Measurements from ENCODE around the gene CCDC33. TPM values are rescaled to one million over a fixed set of nuclear protein-coding genes. Genes with fewer than 3 reads are reported as not detected.

Gene CCDC33
- total RNA-seq, 2 experiments from 2014 or later, result not detected

DNA sequence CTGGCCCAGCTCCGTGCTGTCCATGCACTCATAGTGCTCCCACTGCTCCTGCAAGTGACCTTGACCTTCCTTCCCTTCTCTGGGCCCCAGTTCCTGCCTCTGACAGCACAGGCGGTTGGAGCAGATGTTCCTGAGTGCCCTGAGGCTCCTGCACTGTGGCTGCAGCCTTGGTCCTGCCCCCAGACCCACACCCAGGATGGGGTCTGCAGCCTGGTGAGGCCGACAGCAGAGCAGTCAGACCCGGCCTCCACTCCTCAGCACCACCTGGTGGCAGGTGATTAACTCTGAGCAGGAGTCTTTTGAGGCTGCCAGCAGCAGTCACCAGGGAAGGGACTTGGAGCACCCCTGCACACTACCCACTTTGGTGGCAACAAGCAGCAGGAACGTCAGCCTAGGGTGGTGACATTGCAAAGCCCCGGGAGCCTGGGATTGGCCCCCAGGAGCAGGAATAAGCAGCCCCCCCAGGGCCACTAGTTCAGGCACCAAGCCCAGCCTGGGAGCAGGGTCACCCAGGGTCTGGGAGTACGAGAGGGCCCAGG is 66.8 kb downstream of the CCDC33 start:
- DNase-seq, result peak; percentile 40
- Mint-ChIP-seq H3K36me3 (ENCODE audit: low read depth) (no peaks in the 10 kb centered on the region), H3K27ac (no peak overlapping the region), H3K4me3 (no peak overlapping the region), H3K9me3 (no peaks in the 10 kb centered on the region), H3K27me3 (peaks cover 54% of the 10 kb centered on the region), H3K4me1 (no peaks in the 10 kb centered on the region)
- POLR2A ChIA-PET, result no interaction called here
- CTCF ChIA-PET, result no interaction called here

DNA sequence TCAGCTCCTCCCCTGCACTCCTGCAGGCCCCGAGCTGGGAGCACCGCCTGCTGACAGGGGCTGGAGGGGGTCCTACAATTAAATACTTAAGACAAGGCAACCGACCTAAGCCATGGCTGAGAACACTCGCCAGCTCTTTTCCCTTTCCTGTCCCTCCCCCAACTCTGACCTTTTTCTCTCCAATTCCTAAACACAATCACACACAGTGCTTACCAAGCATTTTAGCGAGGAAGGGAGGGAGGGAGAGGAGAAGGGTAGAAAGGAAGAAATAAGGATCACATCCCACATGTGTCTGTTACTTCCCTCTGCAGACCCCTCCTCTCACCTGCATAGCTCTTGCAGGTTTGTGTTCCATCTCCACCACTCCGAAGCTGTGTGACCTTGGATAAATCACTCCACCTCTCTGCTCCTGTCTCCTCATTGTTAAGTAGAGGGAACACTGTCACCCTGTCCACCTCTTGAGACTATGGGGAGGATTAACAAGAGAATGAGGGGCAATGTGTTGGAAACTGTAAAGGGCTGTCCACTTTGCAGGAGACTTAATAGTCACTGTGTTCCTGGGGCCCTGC is 67.7 kb downstream of the CCDC33 start:
- POLR2A ChIA-PET, result no interaction called here
- H3K9me3 Mint-ChIP-seq, result no peaks in the 10 kb centered on the region

GRCh38 chr15:74304431-74304830 is 68.3 kb downstream of the CCDC33 start:
- no peaks in the 10 kb centered on the region for H3K36me3 Mint-ChIP-seq (ENCODE audit: low read depth)
- CTCF ChIA-PET, result interaction anchor here (1.4 kb wide), 1 partner anchor 18 kb away, joined by 4 read pairs; no protein-coding TSS in a partner anchor
- H3K27ac Mint-ChIP-seq, result no peak overlapping the region

More for the DNA sequence above, 67.7 kb downstream of the CCDC33 start:
- Mint-ChIP-seq H3K27me3 (peaks cover 53% of the 10 kb centered on the region), H3K27ac (no peak overlapping the region), H3K4me3 (no peak overlapping the region), H3K4me1 (no peaks in the 10 kb centered on the region), H3K36me3 (ENCODE audit: low read depth) (no peaks in the 10 kb centered on the region)
- CTCF ChIA-PET, result no interaction called here
- DNase-seq, result no peak

DNA sequence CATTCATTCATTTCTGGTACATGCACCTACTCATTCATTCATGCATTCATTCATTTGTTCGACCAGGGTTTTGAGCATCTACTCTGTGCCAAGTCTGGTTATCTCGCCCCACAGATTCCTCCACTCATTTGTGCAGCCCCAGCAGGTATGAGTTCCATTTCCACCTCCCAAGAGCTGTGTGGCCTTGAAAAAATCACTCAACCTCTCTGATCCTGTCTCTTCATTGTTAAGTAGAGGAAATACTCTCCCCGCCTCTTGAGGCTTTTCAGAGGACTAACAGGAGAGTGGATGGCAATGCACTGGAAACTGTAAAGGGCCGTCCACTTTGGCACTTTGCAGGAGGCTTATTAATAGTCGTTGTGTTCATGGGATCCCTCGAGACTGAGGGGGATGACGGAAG is 69.6 kb downstream of the CCDC33 start:
- Mint-ChIP-seq H3K27ac (no peak overlapping the region), H3K27me3 (peaks cover 48% of the 10 kb centered on the region), H3K36me3 (ENCODE audit: low read depth) (no peaks in the 10 kb centered on the region), H3K4me1 (no peaks in the 10 kb centered on the region), H3K9me3 (no peaks in the 10 kb centered on the region), H3K4me3 (no peak overlapping the region)
- DNase-seq, result no peak
- ChIA-PET CTCF (interaction anchor here (1.4 kb wide), 1 partner anchor 17 kb away, joined by 4 read pairs; no protein-coding TSS in a partner anchor), POLR2A (no interaction called here)

More at GRCh38 chr15:74304431-74304830, 68.3 kb downstream of the CCDC33 start:
- H3K27me3 Mint-ChIP-seq, result peaks cover 58% of the 10 kb centered on the region
- H3K4me1 Mint-ChIP-seq, result no peaks in the 10 kb centered on the region
- POLR2A ChIA-PET, result no interaction called here
- H3K4me3 Mint-ChIP-seq, result no peak overlapping the region
- no peaks in the 10 kb centered on the region for H3K9me3 Mint-ChIP-seq
- no peak for DNase-seq

DNA sequence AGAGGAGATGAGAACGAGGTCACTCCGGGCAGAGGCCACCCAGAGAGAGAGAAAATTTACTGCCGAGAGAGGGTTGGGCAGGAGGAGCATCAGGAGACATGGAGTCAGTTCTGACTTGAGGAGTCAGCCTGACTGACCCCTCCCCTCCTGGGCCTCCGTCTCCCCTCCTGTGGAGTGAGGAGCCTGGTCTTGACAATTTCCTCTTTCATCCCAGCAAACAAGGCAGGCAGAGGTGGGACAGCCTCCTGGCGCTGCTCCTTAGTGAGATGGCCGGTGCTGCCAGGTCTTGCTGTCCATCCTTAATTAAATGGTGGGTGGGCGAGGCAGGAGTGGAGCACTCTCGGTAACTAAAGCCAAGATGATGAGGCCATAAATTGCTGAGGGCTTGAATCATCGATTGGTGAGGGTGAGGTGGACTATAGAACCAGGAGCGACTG is 70.7 kb downstream of the CCDC33 start:
- no peak for DNase-seq
- Mint-ChIP-seq H3K4me1 (no peaks in the 10 kb centered on the region), H3K4me3 (no peak overlapping the region), H3K36me3 (ENCODE audit: low read depth) (no peaks in the 10 kb centered on the region), H3K9me3 (no peaks in the 10 kb centered on the region), H3K27me3 (peaks cover 41% of the 10 kb centered on the region), H3K27ac (no peak overlapping the region)
- POLR2A ChIA-PET, result no interaction called here
- CTCF ChIA-PET, result interaction anchor here (0.9 to 1.4 kb wide), 3 partner anchors 15 to 181 kb away, joined by 3 to 13 read pairs (median 8); no protein-coding TSS in a partner anchor

- no peak overlapping the region for H3K4me3 Mint-ChIP-seq
- POLR2A ChIA-PET, result no interaction called here
- CTCF ChIA-PET, result interaction anchor here (0.6 to 1.4 kb wide), 11 partner anchors 12 to 554 kb away, joined by 3 to 13 read pairs (median 4); no protein-coding TSS in a partner anchor
- H3K27me3 Mint-ChIP-seq, result peaks cover 32% of the 10 kb centered on the region
- peak; percentile 43 for DNase-seq
- no peak overlapping the region for H3K27ac Mint-ChIP-seq
- no peaks in the 10 kb centered on the region for H3K4me1 Mint-ChIP-seq
- no peaks in the 10 kb centered on the region for H3K36me3 Mint-ChIP-seq (ENCODE audit: low read depth)
- no peaks in the 10 kb centered on the region for H3K9me3 Mint-ChIP-seq
Measured at GRCh38 chr15:74307827-74308811, 72.0 kb downstream of the CCDC33 start.

DNA sequence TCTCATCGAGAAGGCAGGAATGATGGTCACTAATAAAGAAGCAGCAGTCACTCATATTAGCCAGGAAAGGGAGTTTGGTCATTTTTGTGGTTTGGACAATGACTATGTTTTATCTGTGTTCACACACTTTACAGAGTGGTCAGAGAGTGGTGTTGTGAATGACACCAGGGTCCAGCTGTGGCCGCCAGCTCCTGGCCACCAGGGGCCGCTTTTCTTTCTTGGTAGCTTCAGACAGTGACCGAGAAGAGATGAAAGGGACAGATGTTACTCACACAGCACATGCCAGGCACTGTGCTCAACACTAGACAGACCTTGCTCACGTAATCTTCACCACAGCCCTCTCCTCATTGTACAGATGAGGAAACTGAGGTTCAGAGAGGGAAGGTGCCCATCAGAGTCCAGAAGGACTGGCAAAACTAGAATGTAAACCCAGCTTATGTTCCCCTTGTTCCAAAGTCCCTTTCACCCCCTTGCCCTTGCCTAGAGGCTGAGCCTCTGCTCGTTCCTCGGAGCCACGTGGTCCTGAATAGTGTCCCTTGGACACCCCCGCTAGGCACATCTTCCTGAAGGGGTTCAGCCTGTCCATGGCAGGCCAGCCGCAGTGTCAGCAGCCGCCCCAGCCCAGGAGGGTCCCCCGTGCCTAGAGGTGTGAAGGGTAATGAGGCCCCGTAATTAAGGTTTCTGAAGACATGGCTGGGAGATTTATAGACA is 75.8 kb downstream of the CCDC33 start:
- Mint-ChIP-seq H3K27me3 (peaks cover 11% of the 10 kb centered on the region), H3K4me1 (peaks cover 25% of the 10 kb centered on the region), H3K36me3 (ENCODE audit: low read depth) (no peaks in the 10 kb centered on the region), H3K4me3 (no peak overlapping the region), H3K9me3 (no peaks in the 10 kb centered on the region), H3K27ac (no peak overlapping the region)
- POLR2A ChIA-PET, result no interaction called here
- CTCF ChIA-PET, result interaction anchor here (1.7 kb wide), 1 partner anchor 10 kb away, joined by 9 read pairs; no protein-coding TSS in a partner anchor
- DNase-seq, result no peak

DNA sequence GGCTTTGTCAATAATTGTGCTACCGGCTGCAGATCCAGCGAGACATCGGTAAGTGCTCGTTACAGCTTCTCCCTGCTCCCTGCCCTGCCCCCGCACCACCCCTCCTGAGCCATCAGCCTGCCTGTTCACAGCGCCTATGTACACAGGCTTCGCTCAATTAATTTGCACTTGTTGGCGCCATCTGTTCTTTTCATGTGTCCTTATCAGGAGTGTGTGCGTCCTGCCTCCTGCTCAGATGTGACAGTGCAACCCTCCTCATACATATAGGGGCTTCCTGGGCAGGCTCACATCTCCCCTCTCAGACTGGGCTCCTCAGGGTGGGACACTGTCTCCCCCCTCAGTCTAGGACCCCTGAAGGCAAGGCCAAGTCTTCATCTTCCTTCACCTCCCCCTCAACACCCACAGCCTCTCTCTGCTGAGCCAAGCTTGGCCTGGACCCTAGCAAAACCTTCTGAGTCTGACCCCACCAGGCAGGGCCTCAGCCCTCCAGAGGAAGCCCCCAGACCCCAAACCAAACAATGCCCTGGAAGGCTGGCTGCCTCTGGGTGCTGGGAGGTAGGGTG is 76.4 kb downstream of the CCDC33 start:
- Mint-ChIP-seq H3K9me3 (no peaks in the 10 kb centered on the region), H3K27ac (no peak overlapping the region), H3K27me3 (peaks cover 11% of the 10 kb centered on the region), H3K4me3 (no peak overlapping the region), H3K4me1 (peaks cover 28% of the 10 kb centered on the region), H3K36me3 (ENCODE audit: low read depth) (no peaks in the 10 kb centered on the region)
- ChIA-PET CTCF (interaction anchor here (1.7 kb wide), 1 partner anchor 9 kb away, joined by 9 read pairs; no protein-coding TSS in a partner anchor), POLR2A (no interaction called here)
- no peak for DNase-seq

GRCh38 chr15:74313889-74314288 is 77.8 kb downstream of the CCDC33 start:
- DNase-seq, result no peak
- no peak overlapping the region for H3K4me3 Mint-ChIP-seq
- no peaks in the 10 kb centered on the region for H3K9me3 Mint-ChIP-seq
- H3K27ac Mint-ChIP-seq, result no peak overlapping the region
- H3K27me3 Mint-ChIP-seq, result peaks cover 7% of the 10 kb centered on the region
- ChIA-PET CTCF (no interaction called here), POLR2A (no interaction called here)
- peaks cover 29% of the 10 kb centered on the region for H3K4me1 Mint-ChIP-seq
- H3K36me3 Mint-ChIP-seq (ENCODE audit: low read depth), result no peaks in the 10 kb centered on the region

- Mint-ChIP-seq H3K4me1 (peaks cover 29% of the 10 kb centered on the region), H3K36me3 (ENCODE audit: low read depth) (no peaks in the 10 kb centered on the region), H3K9me3 (no peaks in the 10 kb centered on the region), H3K27ac (peak overlapping the region; percentile 58), H3K27me3 (peaks cover 3% of the 10 kb centered on the region), H3K4me3 (peak overlapping the region; percentile 21)
- peak; percentile 43 for DNase-seq
- CTCF ChIA-PET, result interaction anchor here (0.7 kb wide), 1 partner anchor 261 kb away, joined by 3 read pairs; no protein-coding TSS in a partner anchor
- POLR2A ChIA-PET, result no interaction called here
Measured at GRCh38 chr15:74314795-74315438, 78.8 kb downstream of the CCDC33 start.

DNA sequence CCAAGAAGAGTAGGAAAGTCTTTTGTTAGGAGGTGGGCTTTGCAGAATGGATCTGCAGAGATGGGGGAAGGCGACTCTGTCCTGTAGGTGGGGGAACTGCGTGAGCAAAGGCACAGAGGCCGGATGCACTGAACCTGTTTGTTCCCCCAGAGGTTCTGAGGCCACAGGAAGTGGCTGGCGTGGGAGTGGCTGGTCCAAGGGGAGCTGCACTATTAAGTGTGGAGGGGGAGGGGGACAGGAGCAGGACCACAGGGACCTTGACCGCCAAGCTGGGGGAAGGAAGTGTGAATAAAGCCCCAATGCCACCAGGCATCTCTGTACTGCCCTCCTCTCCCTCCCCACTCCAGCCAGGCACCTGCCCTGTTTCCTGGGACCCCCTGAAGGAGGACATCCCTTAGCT is 79.5 kb downstream of the CCDC33 start:
- peak overlapping the region; percentile 5 for H3K4me3 Mint-ChIP-seq
- POLR2A ChIA-PET, result no interaction called here

DNA sequence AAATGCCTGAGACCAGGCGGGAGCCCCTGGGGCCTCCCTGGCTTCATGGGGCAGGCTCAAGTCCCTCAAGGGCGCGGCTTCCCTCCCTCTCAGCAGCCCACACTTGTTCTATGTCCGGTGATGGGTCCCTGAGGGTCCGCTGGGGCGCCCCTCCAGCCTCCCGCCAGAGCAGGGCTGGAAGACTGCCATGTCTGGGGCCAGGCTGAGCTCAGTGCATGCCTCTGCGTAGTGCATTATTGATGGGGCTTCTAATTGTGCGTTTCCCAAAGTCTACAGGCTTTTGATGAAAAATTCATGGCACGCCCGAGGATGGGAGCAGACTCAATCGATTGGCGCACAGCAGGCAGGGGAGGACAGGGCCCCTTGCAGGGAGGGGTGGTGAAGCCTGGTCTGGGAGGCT is 80.0 kb downstream of the CCDC33 start:
- H3K4me3 Mint-ChIP-seq, result no peak overlapping the region
- no peaks in the 10 kb centered on the region for H3K36me3 Mint-ChIP-seq (ENCODE audit: low read depth)
- peak overlapping the region; percentile 42 for H3K27ac Mint-ChIP-seq
- ChIA-PET CTCF (no interaction called here), POLR2A (no interaction called here)
- H3K4me1 Mint-ChIP-seq, result peaks cover 31% of the 10 kb centered on the region
- no peak for DNase-seq
- H3K27me3 Mint-ChIP-seq, result peaks cover 3% of the 10 kb centered on the region
- no peaks in the 10 kb centered on the region for H3K9me3 Mint-ChIP-seq

More for the DNA sequence above, 79.5 kb downstream of the CCDC33 start:
- peak; percentile 65 for DNase-seq
- Mint-ChIP-seq H3K4me1 (peaks cover 31% of the 10 kb centered on the region), H3K36me3 (ENCODE audit: low read depth) (no peaks in the 10 kb centered on the region), H3K9me3 (no peaks in the 10 kb centered on the region), H3K27me3 (peaks cover 3% of the 10 kb centered on the region), H3K27ac (peak overlapping the region; percentile 58)
- CTCF ChIA-PET, result interaction anchor here (0.7 kb wide), 1 partner anchor 261 kb away, joined by 3 read pairs; no protein-coding TSS in a partner anchor

Data from activated CD4-positive, alpha-beta memory T cell treated with anti-CD3 and anti-CD28 coated beads, Interleukin-2, amount 10 ng/mL, durations not matched to agents 7 days and 5 days (primary cell).